ENCODE data around the gene F10. TPM values are rescaled to one million over a fixed set of nuclear protein-coding genes. Genes with fewer than 3 reads are reported as not detected.

The F10 gene
- total and polyA plus RNA-seq, 2 donors (not counting 1 experiment from before 2014, with no cell fraction given) = not detected

GRCh38 chr13:113167155-113167554 is 44.6 kb downstream of the F10 start:
- no peak overlapping the region for H3K9ac ChIP-seq (ENCODE audit: low read length)
- H3K9me3 Mint-ChIP-seq (ENCODE audit: insufficient read depth) = no peaks in the 10 kb centered on the region
- H3K27ac Mint-ChIP-seq = no peak overlapping the region
- peaks cover 0 to 5% of the 10 kb centered on the region in 2 donors for H3K4me1 ChIP-seq (ENCODE audit: control insufficient read depth in 2 of 2, insufficient read depth in 2 of 2, low read length in 2 of 2)
- no peaks in the 10 kb centered on the region for H3K27me3 Mint-ChIP-seq
- H3K4me1 Mint-ChIP-seq = peaks cover 9% of the 10 kb centered on the region
- CTCF ChIA-PET = no interaction called here
- H2AFZ ChIP-seq (ENCODE audit: insufficient read depth, low read depth, low read length, poor library complexity, severe bottlenecking) = no peak overlapping the region
- POLR2A ChIA-PET = no interaction called here
- no peaks in the 10 kb centered on the region for H4K20me1 ChIP-seq (ENCODE audit: control insufficient read depth, insufficient read depth, low read length, poor library complexity, severe bottlenecking)
- peaks cover 0 to 5% of the 10 kb centered on the region in 2 experiments for H3K36me3 ChIP-seq (replicated peaks in 1 of 2; ENCODE audit: control extremely low read depth in 1 of 2, control insufficient read depth in 1 of 2, extremely low read depth in 1 of 2, insufficient read depth in 2 of 2, low read length in 1 of 2)
- DNase-seq = no peak
- intact Hi-C loops (cut with micrococcal nuclease) = no loop called here
- H3K27ac ChIP-seq (ENCODE audit: low read length in 2 of 2) = no peak overlapping the region
- H3K4me3 Mint-ChIP-seq = no peak overlapping the region
- H3K9me3 ChIP-seq (ENCODE audit: control extremely low read depth in 1 of 3, control insufficient read depth in 2 of 3, insufficient read depth in 1 of 3, low read length in 2 of 3) = peaks cover 0 to 3% (median 0%) of the 10 kb centered on the region in 3 donors
- TF ChIP-seq EZH2 (IDR thresholded peaks at IDR 0.05; ENCODE audit: borderline replicate concordance, insufficient read depth, low read depth, low read length, poor library complexity, severe bottlenecking) (no peak), CTCF (IDR thresholded peaks at IDR 0.05) (no peak)
- no peak overlapping the region for H3K4me2 ChIP-seq (replicated peaks; ENCODE audit: low read depth, low read length, poor library complexity, severe bottlenecking)
- WGBS (ENCODE audit: insufficient coverage) = no CpG with 5 or more reads among the region's 10 CpGs
- no peak for ATAC-seq (ENCODE audit: low read depth)
- peaks cover 0 to 5% (median 0%) of the 10 kb centered on the region in 4 experiments for H3K27me3 ChIP-seq (replicated peaks in 1 of 4; ENCODE audit: control extremely low read depth in 1 of 4, control insufficient read depth in 3 of 4, insufficient read depth in 4 of 4, low read length in 3 of 4)
- H3K4me3 ChIP-seq (ENCODE audit: control extremely low read depth in 1 of 5, extremely low read depth in 1 of 5, insufficient read depth in 1 of 5, low read depth in 2 of 5, low read length in 4 of 5) = no peak overlapping the region
- H3K79me2 ChIP-seq (ENCODE audit: control insufficient read depth, insufficient read depth, low read length) = no peaks in the 10 kb centered on the region

GRCh38 chr13:113167575-113167974 is 45.0 kb downstream of the F10 start:
- no peak overlapping the region for H3K4me3 ChIP-seq (ENCODE audit: control extremely low read depth in 1 of 5, extremely low read depth in 1 of 5, insufficient read depth in 1 of 5, low read depth in 2 of 5, low read length in 4 of 5)
- no peak overlapping the region for H3K27ac ChIP-seq (ENCODE audit: low read length in 2 of 2)
- H3K4me1 ChIP-seq (ENCODE audit: control insufficient read depth in 2 of 2, insufficient read depth in 2 of 2, low read length in 2 of 2) = peaks cover 0 to 5% of the 10 kb centered on the region in 2 donors
- no peak for TF ChIP-seq EZH2 (IDR thresholded peaks at IDR 0.05; ENCODE audit: borderline replicate concordance, insufficient read depth, low read depth, low read length, poor library complexity, severe bottlenecking)
- TF ChIP-seq CTCF (IDR thresholded peaks at IDR 0.05) = no peak
- DNase-seq (no peak), ATAC-seq (ENCODE audit: low read depth) (no peak)
- ChIA-PET CTCF (no interaction called here), POLR2A (no interaction called here)
- Mint-ChIP-seq H3K9me3 (ENCODE audit: insufficient read depth) (no peaks in the 10 kb centered on the region), H3K27me3 (no peaks in the 10 kb centered on the region), H3K4me1 (peaks cover 9% of the 10 kb centered on the region), H3K27ac (no peak overlapping the region), H3K4me3 (no peak overlapping the region)
- intact Hi-C loops (cut with micrococcal nuclease) = no loop called here
- H2AFZ ChIP-seq (ENCODE audit: insufficient read depth, low read depth, low read length, poor library complexity, severe bottlenecking) = no peak overlapping the region
- H4K20me1 ChIP-seq (ENCODE audit: control insufficient read depth, insufficient read depth, low read length, poor library complexity, severe bottlenecking) = no peaks in the 10 kb centered on the region
- no peak overlapping the region for H3K4me2 ChIP-seq (replicated peaks; ENCODE audit: low read depth, low read length, poor library complexity, severe bottlenecking)
- H3K9ac ChIP-seq (ENCODE audit: low read length) = no peak overlapping the region
- H3K36me3 ChIP-seq (replicated peaks in 1 of 2; ENCODE audit: control extremely low read depth in 1 of 2, control insufficient read depth in 1 of 2, extremely low read depth in 1 of 2, insufficient read depth in 2 of 2, low read length in 1 of 2) = peaks cover 0 to 7% of the 10 kb centered on the region in 2 experiments
- H3K9me3 ChIP-seq (ENCODE audit: control extremely low read depth in 1 of 3, control insufficient read depth in 2 of 3, insufficient read depth in 1 of 3, low read length in 2 of 3) = peaks cover 0 to 3% (median 0%) of the 10 kb centered on the region in 3 donors
- WGBS (ENCODE audit: insufficient coverage) = no CpG with 5 or more reads among the region's 3 CpGs
- H3K79me2 ChIP-seq (ENCODE audit: control insufficient read depth, insufficient read depth, low read length) = no peaks in the 10 kb centered on the region
- peaks cover 0 to 5% (median 0%) of the 10 kb centered on the region in 4 experiments for H3K27me3 ChIP-seq (replicated peaks in 1 of 4; ENCODE audit: control extremely low read depth in 1 of 4, control insufficient read depth in 3 of 4, insufficient read depth in 4 of 4, low read length in 3 of 4)
